ENCODE data around the gene FBXW7.

DNA sequence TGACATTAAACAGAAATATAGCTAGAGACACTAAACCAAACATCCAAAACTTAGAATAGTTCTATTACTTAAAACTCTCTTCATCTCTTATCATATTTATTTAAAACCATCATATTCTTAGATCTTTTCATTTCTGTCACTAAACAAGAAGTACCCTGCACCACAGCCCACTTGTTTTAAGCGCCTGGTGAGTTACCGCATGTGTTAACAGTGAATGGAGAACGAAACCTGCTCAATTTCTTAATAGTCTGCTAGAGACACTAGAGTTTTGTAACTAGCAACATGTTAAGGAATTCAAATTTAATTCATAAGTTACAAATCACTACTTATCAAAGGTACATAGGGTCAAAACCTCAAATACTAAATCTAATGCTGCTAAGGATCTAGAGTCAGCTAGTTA is 111.5 kb downstream of the FBXW7 start:
- TF ChIP-seq, protein P1, sequence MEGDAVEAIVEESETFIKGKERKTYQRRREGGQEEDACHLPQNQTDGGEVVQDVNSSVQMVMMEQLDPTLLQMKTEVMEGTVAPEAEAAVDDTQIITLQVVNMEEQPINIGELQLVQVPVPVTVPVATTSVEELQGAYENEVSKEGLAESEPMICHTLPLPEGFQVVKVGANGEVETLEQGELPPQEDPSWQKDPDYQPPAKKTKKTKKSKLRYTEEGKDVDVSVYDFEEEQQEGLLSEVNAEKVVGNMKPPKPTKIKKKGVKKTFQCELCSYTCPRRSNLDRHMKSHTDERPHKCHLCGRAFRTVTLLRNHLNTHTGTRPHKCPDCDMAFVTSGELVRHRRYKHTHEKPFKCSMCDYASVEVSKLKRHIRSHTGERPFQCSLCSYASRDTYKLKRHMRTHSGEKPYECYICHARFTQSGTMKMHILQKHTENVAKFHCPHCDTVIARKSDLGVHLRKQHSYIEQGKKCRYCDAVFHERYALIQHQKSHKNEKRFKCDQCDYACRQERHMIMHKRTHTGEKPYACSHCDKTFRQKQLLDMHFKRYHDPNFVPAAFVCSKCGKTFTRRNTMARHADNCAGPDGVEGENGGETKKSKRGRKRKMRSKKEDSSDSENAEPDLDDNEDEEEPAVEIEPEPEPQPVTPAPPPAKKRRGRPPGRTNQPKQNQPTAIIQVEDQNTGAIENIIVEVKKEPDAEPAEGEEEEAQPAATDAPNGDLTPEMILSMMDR (IDR thresholded peaks at IDR 0.05; ENCODE audit: control extremely low read depth in 1 of 3, insufficient read depth in 1 of 3, low read depth in 1 of 3, low read length in 3 of 3), result no peak
- TF ChIP-seq, protein P2, sequence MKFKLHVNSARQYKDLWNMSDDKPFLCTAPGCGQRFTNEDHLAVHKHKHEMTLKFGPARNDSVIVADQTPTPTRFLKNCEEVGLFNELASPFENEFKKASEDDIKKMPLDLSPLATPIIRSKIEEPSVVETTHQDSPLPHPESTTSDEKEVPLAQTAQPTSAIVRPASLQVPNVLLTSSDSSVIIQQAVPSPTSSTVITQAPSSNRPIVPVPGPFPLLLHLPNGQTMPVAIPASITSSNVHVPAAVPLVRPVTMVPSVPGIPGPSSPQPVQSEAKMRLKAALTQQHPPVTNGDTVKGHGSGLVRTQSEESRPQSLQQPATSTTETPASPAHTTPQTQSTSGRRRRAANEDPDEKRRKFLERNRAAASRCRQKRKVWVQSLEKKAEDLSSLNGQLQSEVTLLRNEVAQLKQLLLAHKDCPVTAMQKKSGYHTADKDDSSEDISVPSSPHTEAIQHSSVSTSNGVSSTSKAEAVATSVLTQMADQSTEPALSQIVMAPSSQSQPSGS (IDR thresholded peaks at IDR 0.05; ENCODE audit: low read length), result no peak
- TF ChIP-seq, protein P3, sequence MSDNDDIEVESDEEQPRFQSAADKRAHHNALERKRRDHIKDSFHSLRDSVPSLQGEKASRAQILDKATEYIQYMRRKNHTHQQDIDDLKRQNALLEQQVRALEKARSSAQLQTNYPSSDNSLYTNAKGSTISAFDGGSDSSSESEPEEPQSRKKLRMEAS (IDR thresholded peaks at IDR 0.05), result no peak
- TF ChIP-seq POLR2AphosphoS5 (IDR thresholded peaks at IDR 0.05; ENCODE audit: low read depth, low read length), result no peak
